SU-DHL-6 (cell line): ENCODE data around the gene CNTNAP5.

ENCODE experiments used
- H2AFZ ChIP-seq: fragments of 200-600 bp; sonication (generic); 2 replicates; pipeline ENCODE4 v1.6.1; 2014; ENCODE audit warnings: low read depth, mild to moderate bottlenecking, moderate library complexity, mixed read lengths, antibody characterized with exemption, low read length; ENCODE audit not compliant: severe bottlenecking
- H3F3A ChIP-seq: fragments of 200-600 bp; shearing (Covaris generic); 2 replicates; pipeline ENCODE4 v1.6.0; 2016; ENCODE audit warnings: antibody characterized with exemption, mild to moderate bottlenecking; ENCODE audit not compliant: insufficient read depth
- H3K27ac ChIP-seq: fragments of 200-600 bp; sonication (generic); 2 replicates; pipeline ENCODE4 v1.5.1; 2016; ENCODE audit warnings: low read depth, mild to moderate bottlenecking, low read length, moderate library complexity, mixed read lengths
- H3K27me3 ChIP-seq: fragments of 200-600 bp; sonication (generic), shearing (Covaris generic); 2 replicates; pipeline ENCODE4 v1.6.0; 2014; ENCODE audit warnings: mild to moderate bottlenecking, low read length
- H3K36me3 ChIP-seq: fragments of 200-600 bp; sonication (generic); 2 replicates; pipeline ENCODE4 v1.6.1; 2014; ENCODE audit warnings: mild to moderate bottlenecking, low read length, mixed read lengths
- H3K4me2 ChIP-seq: fragments of 300-600, 200-600 bp; shearing (Covaris generic), sonication (generic); 2 replicates; pipeline ENCODE4 v1.6.0; 2014; ENCODE audit warnings: low read length, low read depth, mild to moderate bottlenecking; ENCODE audit not compliant: poor library complexity, severe bottlenecking
- H3K4me3 ChIP-seq: fragments of 200-600 bp; sonication (generic); 2 replicates; pipeline ENCODE4 v1.5.1; 2014; ENCODE audit warnings: antibody characterized with exemption, low read length, mild to moderate bottlenecking, mixed read lengths; ENCODE audit not compliant: insufficient read depth, poor library complexity, severe bottlenecking
- H3K79me2 ChIP-seq: fragments of 200-600 bp; sonication (generic); 2 replicates; pipeline ENCODE4 v1.6.1; 2014; ENCODE audit warnings: mild to moderate bottlenecking, low read length, moderate library complexity; ENCODE audit not compliant: insufficient read depth
- H3K9ac ChIP-seq: fragments of 200-600 bp; sonication (generic); 2 replicates; pipeline ENCODE4 v1.7.0; 2014; ENCODE audit warnings: mild to moderate bottlenecking, low read length
- H3K9me2 ChIP-seq: fragments of 200-600 bp; sonication (generic); replicated peaks from 2 replicates; pipeline ENCODE4 v1.6.1; 2014; ENCODE audit warnings: low read length; ENCODE audit not compliant: insufficient read depth
- H3K9me3 ChIP-seq: fragments of 200-600 bp; sonication (generic); 2 replicates; pipeline ENCODE4 v1.6.1; 2014; ENCODE audit warnings: low read length, mixed read lengths; ENCODE audit not compliant: insufficient read depth
- H4K20me1 ChIP-seq: fragments of 200-600 bp; sonication (generic); 2 replicates; pipeline ENCODE4 v1.6.1; 2014; ENCODE audit warnings: low read depth, mild to moderate bottlenecking, antibody characterized with exemption, low read length, moderate library complexity, mixed read lengths
- CTCF ChIP-seq: fragments of 200-600 bp; sonication (generic); IDR thresholded peaks from one replicate; pipeline ENCODE4 v1.5.1; 2017; ENCODE audit warnings: antibody characterized with exemption, mild to moderate bottlenecking, low read length, moderate library complexity; ENCODE audit not compliant: insufficient read depth, poor library complexity, severe bottlenecking
- EZH2phosphoT487 ChIP-seq: fragments of 200-600 bp; sonication (generic), shearing (Covaris generic); conservative IDR thresholded peaks from 2 replicates; pipeline ENCODE4 v1.6.1; 2018; ENCODE audit warnings: mild to moderate bottlenecking, antibody characterized with exemption, low read length, moderate library complexity, mixed read lengths

CNTNAP5 gene

GRCh38 chr2:124327303-124327702 lies 302.2 kb downstream of the CNTNAP5 start:
- Histone ChIP-seq H3K9me2 (no peaks in the 10 kb centered on the region), H3K36me3 (no peaks in the 10 kb centered on the region), H3K79me2 (no peaks in the 10 kb centered on the region), H3K4me2 (no peak overlapping the region), H3F3A (no peaks in the 10 kb centered on the region), H3K9me3 (no peaks in the 10 kb centered on the region), H3K4me3 (no peak overlapping the region), H2AFZ (no peak overlapping the region), H3K27me3 (no peaks in the 10 kb centered on the region), H3K27ac (no peak overlapping the region), H3K9ac (no peak overlapping the region), H4K20me1 (no peaks in the 10 kb centered on the region)
- TF ChIP-seq EZH2phosphoT487 (no peak), CTCF (no peak)

GRCh38 chr2:124328397-124328796 lies 303.3 kb downstream of the CNTNAP5 start:
- no peaks in the 10 kb centered on the region for H3K27me3 ChIP-seq
- no peaks in the 10 kb centered on the region for H3F3A ChIP-seq
- H3K4me3 ChIP-seq, result no peak overlapping the region
- H3K36me3 ChIP-seq, result no peaks in the 10 kb centered on the region
- no peak overlapping the region for H3K4me2 ChIP-seq
- H3K79me2 ChIP-seq, result no peaks in the 10 kb centered on the region
- H3K9ac ChIP-seq, result no peak overlapping the region
- no peak overlapping the region for H3K27ac ChIP-seq
- no peaks in the 10 kb centered on the region for H3K9me2 ChIP-seq
- H2AFZ ChIP-seq, result no peak overlapping the region
- no peaks in the 10 kb centered on the region for H4K20me1 ChIP-seq
- TF ChIP-seq CTCF, result no peak
- TF ChIP-seq EZH2phosphoT487, result no peak
- H3K9me3 ChIP-seq, result no peaks in the 10 kb centered on the region

- H3K9me3 ChIP-seq, result no peaks in the 10 kb centered on the region
- no peaks in the 10 kb centered on the region for H3F3A ChIP-seq
- no peaks in the 10 kb centered on the region for H3K79me2 ChIP-seq
- H3K9me2 ChIP-seq, result no peaks in the 10 kb centered on the region
- no peak overlapping the region for H3K27ac ChIP-seq
- H3K4me3 ChIP-seq, result no peak overlapping the region
- H3K27me3 ChIP-seq, result no peaks in the 10 kb centered on the region
- H3K4me2 ChIP-seq, result no peak overlapping the region
- no peaks in the 10 kb centered on the region for H4K20me1 ChIP-seq
- no peaks in the 10 kb centered on the region for H3K36me3 ChIP-seq
- H2AFZ ChIP-seq, result no peak overlapping the region
- no peak overlapping the region for H3K9ac ChIP-seq
- TF ChIP-seq EZH2phosphoT487 (no peak), CTCF (no peak)
Measured at GRCh38 chr2:124333784-124334183, 308.7 kb downstream of the CNTNAP5 start.

GRCh38 chr2:124335058-124335457 lies 310.0 kb downstream of the CNTNAP5 start:
- Histone ChIP-seq H2AFZ (no peak overlapping the region), H4K20me1 (no peaks in the 10 kb centered on the region), H3K4me2 (no peak overlapping the region), H3K9me3 (no peaks in the 10 kb centered on the region), H3K4me3 (no peak overlapping the region), H3K79me2 (no peaks in the 10 kb centered on the region), H3F3A (no peaks in the 10 kb centered on the region), H3K9ac (no peak overlapping the region), H3K27me3 (no peaks in the 10 kb centered on the region), H3K27ac (no peak overlapping the region), H3K36me3 (no peaks in the 10 kb centered on the region), H3K9me2 (no peaks in the 10 kb centered on the region)
- no peak for TF ChIP-seq EZH2phosphoT487
- TF ChIP-seq CTCF, result no peak
